K562 (cell line): ENCODE measurements around the gene WBP1. TPM values are rescaled to one million over a fixed set of nuclear protein-coding genes. Genes with fewer than 3 reads are reported as not detected.

ENCODE experiments used
- BCOR ChIP-seq: fragments of 450-650 bp; IDR thresholded peaks from 2 replicates; pipeline ENCODE4 v1.6.1; 2016
- CBFA2T3 ChIP-seq: fragments of 450-650 bp; IDR thresholded peaks from 2 replicates; pipeline ENCODE4 v1.6.1; 2017
- CBFB ChIP-seq: sonication (generic); formaldehyde crosslinking; IDR thresholded peaks from 2 replicates; pipeline ENCODE4 v1.4.0; 2020; ENCODE audit warnings: mild to moderate bottlenecking, missing genetic modification reagents
- CBX1 ChIP-seq: sonication (generic); IDR thresholded peaks from 2 replicates; pipeline ENCODE4 v1.6.1; 2016; ENCODE audit warnings: antibody characterized with exemption, low read depth, mild to moderate bottlenecking
- FIP1L1 ChIP-seq: fragments of 200-400 bp; formaldehyde crosslinking; IDR thresholded peaks from 2 replicates; pipeline ENCODE4 v1.6.1; 2018; ENCODE audit warnings: mild to moderate bottlenecking, low read depth, low read length; ENCODE audit not compliant: poor library complexity, severe bottlenecking
- NFIC ChIP-seq: fragments of 450-650 bp; IDR thresholded peaks from 2 replicates; pipeline ENCODE4 v1.6.1; 2017; ENCODE audit warnings: mild to moderate bottlenecking, inconsistent platforms
- NR2F6 ChIP-seq: fragments of 450-650 bp; formaldehyde crosslinking; IDR thresholded peaks from 2 replicates; pipeline ENCODE4 v1.4.0; 2020; ENCODE audit warnings: mild to moderate bottlenecking
- PHB2 ChIP-seq: fragments of 450-650 bp; IDR thresholded peaks from 2 replicates; pipeline ENCODE4 v1.6.1; 2017; ENCODE audit warnings: low read depth
- SIN3A ChIP-seq, 2 experiments: fragments of 150-350 bp in 1 of 2; IDR thresholded peaks; 2 replicates each; pipeline ENCODE4 v1.6.1; 2011 to 2016; ENCODE audit warnings: borderline replicate concordance in 2 of 2, low read depth in 2 of 2, low read length in 2 of 2, mild to moderate bottlenecking in 2 of 2, moderate library complexity in 2 of 2; ENCODE audit not compliant: control insufficient read depth in 1 of 2
- SMARCC2 ChIP-seq: fragments of 450-650 bp; IDR thresholded peaks from 2 replicates; pipeline ENCODE4 v1.6.1; 2017; ENCODE audit warnings: antibody characterized with exemption, moderate library complexity, mild to moderate bottlenecking, low read depth
- SRF ChIP-seq, 2 experiments: fragments of 250-450, 450-650 bp in 1 of 2; sonication (Bioruptor Pico) in 1 of 2; sonication (generic) in 1 of 2; formaldehyde crosslinking; IDR thresholded peaks; 2 replicates each; pipeline versions ENCODE4 v1.5.0 to v1.5.1; 2020 to 2022; ENCODE audit warnings: mild to moderate bottlenecking in 1 of 2, missing genetic modification reagents in 1 of 2
- TCF7L2 ChIP-seq: fragments of 150-350 bp; IDR thresholded peaks from 2 replicates; pipeline ENCODE4 v1.6.1; 2016; ENCODE audit warnings: low read depth, mild to moderate bottlenecking, low read length, moderate library complexity
- ZC3H4 ChIP-seq: sonication (generic); formaldehyde crosslinking; IDR thresholded peaks from 2 replicates; pipeline ENCODE4 v1.9.0; 2021; ENCODE audit warnings: missing genetic modification reagents, borderline replicate concordance
- ZNF324 ChIP-seq: fragments of 250-450 bp; sonication (Bioruptor Pico); IDR thresholded peaks from 2 replicates; pipeline ENCODE4 v1.4.0; 2020; ENCODE audit warnings: mild to moderate bottlenecking
- polyA plus RNA-seq, 8 experiments: library from polyadenylated mRNA; depleted of rRNA in 4 of 8; stranded (reverse) in 5 of 8; unstranded in 3 of 8; fragments of >200 nt; fragmentation: Nextera tagmentation in 2 of 8; fragmentation: Illumina TruSeq in 1 of 8; extraction: Ambion mirVana in 2 of 8; extraction: Trizol in 1 of 8; gene quantifications; 2 replicates each; pipeline versions ENCODE4 v1.2.1 to v1.2.3, GENCODE V29; 2011 to 2014; ENCODE audit warnings: inconsistent platforms in 1 of 8, missing spikeins in 1 of 8
- total RNA-seq, 7 experiments: library from RNA; depleted of rRNA in 6 of 7; stranded (reverse); fragments of >200 nt in 6 of 7; fragmentation: Illumina TruSeq in 2 of 7; extraction: Trizol in 2 of 7; gene quantifications; 2 replicates each; pipeline versions ENCODE4 v1.2.1 to v1.2.3, GENCODE V29; 2011 to 2021; ENCODE audit warnings: low replicate concordance in 1 of 7
- TF ChIP-seq, protein P1 (sequence below): fragments of 450-650 bp; IDR thresholded peaks from 2 replicates; pipeline ENCODE4 v1.6.1; 2018; ENCODE audit warnings: mild to moderate bottlenecking, low read depth; ENCODE audit not compliant: partially characterized antibody
- TF ChIP-seq, protein P2 (sequence below): fragments of 450-650 bp; IDR thresholded peaks from 2 replicates; pipeline ENCODE4 v1.6.1; 2018; ENCODE audit not compliant: partially characterized antibody
- TF ChIP-seq, protein P3 (sequence below): fragments of 250-450 bp; sonication (Bioruptor Pico); IDR thresholded peaks from 2 replicates; pipeline ENCODE4 v1.5.0; 2021; ENCODE audit warnings: mild to moderate bottlenecking, moderate library complexity

The WBP1 gene
- total and polyA plus RNA-seq, 9 of the 15 experiments (the other 6 are each of a cell fraction or from before 2014, with no cell fraction given), result 1.9 to 27.7 (median 14.2) TPM

DNA sequence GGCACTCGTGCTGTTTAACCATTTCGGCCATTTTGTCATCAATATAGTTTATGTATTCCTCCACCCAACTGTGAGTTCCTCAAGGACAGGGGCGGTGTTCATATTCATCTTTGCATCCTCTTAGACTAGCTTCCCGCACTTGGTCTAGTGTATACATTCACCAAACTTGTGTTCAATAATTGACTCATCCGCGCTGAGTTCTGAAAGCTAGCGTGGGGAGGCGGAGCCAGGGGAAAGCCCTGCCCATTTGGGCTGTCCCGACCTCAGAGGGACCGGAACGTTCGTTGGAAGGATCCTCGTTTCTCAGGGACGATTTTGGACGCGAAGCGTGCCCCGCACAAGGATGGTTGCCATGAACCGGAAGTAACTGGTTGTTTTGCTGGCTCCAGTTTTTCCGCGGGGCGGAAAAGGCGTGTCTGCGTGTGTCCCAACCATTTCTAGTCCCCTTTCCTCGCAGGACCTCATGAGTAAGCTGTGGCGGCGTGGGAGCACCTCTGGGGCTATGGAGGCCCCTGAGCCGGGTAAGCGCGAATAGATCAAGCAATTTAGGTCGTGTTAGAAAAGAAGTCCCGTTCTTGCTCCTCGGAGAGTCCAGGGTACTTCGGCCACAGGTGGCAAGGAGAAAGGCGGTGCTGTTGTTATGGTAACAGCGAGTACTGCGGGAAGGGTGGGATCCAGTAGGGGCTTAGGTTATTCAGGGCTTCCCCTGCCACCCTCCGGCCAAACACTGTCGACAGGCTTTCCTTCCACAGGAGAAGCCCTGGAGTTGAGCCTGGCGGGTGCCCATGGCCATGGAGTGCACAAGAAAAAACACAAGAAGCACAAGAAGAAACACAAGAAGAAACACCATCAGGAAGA, 3.4 kb upstream of the WBP1 start, which contains the start of gene INO80B (continued):
- TF ChIP-seq, protein P1, sequence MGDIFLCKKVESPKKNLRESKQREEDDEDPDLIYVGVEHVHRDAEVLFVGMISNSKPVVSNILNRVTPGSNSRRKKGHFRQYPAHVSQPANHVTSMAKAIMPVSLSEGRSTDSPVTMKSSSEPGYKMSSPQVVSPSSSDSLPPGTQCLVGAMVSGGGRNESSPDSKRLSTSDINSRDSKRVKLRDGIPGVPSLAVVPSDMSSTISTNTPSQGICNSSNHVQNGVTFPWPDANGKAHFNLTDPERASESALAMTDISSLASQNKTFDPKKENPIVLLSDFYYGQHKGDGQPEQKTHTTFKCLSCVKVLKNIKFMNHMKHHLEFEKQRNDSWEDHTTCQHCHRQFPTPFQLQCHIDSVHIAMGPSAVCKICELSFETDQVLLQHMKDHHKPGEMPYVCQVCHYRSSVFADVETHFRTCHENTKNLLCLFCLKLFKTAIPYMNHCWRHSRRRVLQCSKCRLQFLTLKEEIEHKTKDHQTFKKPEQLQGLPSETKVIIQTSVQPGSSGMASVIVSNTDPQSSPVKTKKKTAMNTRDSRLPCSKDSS, result no peak
- TF ChIP-seq, protein P2, sequence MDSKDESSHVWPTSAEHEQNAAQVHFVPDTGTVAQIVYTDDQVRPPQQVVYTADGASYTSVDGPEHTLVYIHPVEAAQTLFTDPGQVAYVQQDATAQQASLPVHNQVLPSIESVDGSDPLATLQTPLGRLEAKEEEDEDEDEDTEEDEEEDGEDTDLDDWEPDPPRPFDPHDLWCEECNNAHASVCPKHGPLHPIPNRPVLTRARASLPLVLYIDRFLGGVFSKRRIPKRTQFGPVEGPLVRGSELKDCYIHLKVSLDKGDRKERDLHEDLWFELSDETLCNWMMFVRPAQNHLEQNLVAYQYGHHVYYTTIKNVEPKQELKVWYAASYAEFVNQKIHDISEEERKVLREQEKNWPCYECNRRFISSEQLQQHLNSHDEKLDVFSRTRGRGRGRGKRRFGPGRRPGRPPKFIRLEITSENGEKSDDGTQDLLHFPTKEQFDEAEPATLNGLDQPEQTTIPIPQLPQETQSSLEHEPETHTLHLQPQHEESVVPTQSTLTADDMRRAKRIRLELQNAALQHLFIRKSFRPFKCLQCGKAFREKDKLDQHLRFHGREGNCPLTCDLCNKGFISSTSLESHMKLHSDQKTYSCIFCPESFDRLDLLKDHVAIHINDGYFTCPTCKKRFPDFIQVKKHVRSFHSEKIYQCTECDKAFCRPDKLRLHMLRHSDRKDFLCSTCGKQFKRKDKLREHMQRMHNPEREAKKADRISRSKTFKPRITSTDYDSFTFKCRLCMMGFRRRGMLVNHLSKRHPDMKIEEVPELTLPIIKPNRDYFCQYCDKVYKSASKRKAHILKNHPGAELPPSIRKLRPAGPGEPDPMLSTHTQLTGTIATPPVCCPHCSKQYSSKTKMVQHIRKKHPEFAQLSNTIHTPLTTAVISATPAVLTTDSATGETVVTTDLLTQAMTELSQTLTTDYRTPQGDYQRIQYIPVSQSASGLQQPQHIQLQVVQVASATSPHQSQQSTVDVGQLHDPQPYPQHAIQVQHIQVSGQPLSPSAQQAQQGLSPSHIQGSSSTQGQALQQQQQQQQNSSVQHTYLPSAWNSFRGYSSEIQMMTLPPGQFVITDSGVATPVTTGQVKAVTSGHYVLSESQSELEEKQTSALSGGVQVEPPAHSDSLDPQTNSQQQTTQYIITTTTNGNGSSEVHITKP, result peak; percentile 78
- TF ChIP-seq ZC3H4 (CRISPR knock-in tag), result no peak
- TF ChIP-seq PHB2, result no peak
- no peak for TF ChIP-seq BCOR
- TF ChIP-seq NFIC, result peak; percentile 57
- TF ChIP-seq TCF7L2, result no peak
- TF ChIP-seq FIP1L1, result no peak
- peak in 1 of 2 experiments; percentile 77; a peak in 1 of 4 replicates for TF ChIP-seq SRF (CRISPR knock-in tag; IDR thresholded peaks at IDR 0.05)
- no peak for TF ChIP-seq CBFA2T3
- 0 out of 2 replicates have a peak, but pooled peaks have one; percentile 27 for TF ChIP-seq ZNF324
- TF ChIP-seq CBFB (CRISPR knock-in tag), result peak; percentile 54; the same call in 1 of the 2 replicates
- TF ChIP-seq NR2F6, result no peak
- TF ChIP-seq SIN3A (IDR thresholded peaks at IDR 0.05; ENCODE audit: borderline replicate concordance in 2 of 2, control insufficient read depth in 1 of 2, low read depth in 2 of 2, low read length in 2 of 2), result peak; percentile 98
- TF ChIP-seq, protein P3, sequence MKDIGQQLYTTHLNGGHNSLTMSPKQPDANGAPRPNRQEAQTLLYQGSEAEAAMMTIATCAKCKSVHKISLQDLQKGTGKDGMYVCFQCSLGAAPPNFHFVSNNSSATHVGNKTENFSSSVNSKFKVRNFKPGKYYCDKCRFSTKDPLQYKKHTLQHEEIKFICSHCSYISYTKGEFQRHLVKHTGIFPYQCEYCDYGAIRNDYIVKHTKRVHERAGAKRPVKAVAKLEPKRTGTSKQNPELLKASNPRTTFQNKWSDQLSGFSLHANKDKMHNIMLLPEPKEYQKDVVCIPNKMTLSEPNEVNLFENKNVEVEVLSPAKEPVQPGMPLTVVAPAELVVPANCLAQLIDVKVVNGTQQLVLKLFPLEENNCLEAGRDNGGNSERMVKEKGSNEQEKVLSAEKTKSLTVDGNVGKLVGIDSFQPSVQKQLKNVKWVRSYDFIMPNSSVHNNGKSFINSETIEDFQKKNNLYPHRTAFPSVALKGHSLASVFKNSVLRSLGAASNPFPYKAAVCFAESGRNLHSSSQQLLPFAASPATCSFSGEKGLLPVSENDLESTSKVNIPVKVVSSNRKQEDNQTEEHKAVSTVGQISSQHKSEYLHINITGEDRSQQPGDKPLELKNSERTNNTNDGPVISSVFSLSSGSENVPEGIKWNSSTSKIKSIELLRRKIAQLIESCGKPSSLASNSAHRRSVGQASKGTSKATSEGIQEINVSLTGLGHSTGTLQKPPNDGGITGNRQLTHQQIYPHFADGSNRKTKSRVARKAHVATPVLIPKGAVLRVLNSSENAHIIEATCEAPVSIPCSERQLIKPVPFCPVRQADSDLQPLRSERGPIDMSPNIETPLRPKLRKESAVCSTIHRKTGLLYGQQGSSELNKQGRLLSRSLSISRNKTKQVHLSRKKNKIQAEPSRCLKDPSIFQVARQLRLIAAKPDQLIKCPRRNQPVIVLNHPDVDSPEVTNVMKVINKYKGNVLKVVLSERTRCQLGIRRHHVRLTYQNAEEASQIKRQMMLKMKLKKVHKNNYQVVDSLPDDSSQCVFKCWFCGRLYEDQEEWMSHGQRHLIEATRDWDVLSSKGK, result no peak
- TF ChIP-seq CBX1, result no peak
- TF ChIP-seq SMARCC2, result no peak
